ENCODE results near the gene HNF4A. TPM values are rescaled to one million over a fixed set of nuclear protein-coding genes. Genes with fewer than 3 reads are reported as not detected.

Gene HNF4A
- total and polyA plus RNA-seq, 8 donors, result 7.4 to 29.2 (median 22.2) TPM

- H3K9me3 ChIP-seq, result no peaks in the 10 kb centered on the region
- intact Hi-C loops (cut with DNase I), result no loop called here
- no peak overlapping the region for H3K4me3 ChIP-seq
- TF ChIP-seq CTCF (IDR thresholded peaks at IDR 0.05), result no peak
- H3K4me1 ChIP-seq, result peaks cover 0 to 20% (median 10%) of the 10 kb centered on the region in 3 donors
- no peaks in the 10 kb centered on the region for H3K36me3 ChIP-seq
- no peak for ATAC-seq
- no peak overlapping the region for H3K27ac ChIP-seq
- DNase-seq, result no peak
- FAIRE-seq, result no peak
- no peaks in the 10 kb centered on the region for H3K27me3 ChIP-seq
Measured at GRCh38 chr20:44360221-44360620, 4.7 kb downstream of the HNF4A start.

GRCh38 chr20:44361021-44361420 is 5.5 kb downstream of the HNF4A start:
- TF ChIP-seq CTCF (IDR thresholded peaks at IDR 0.05), result no peak
- H3K36me3 ChIP-seq, result no peaks in the 10 kb centered on the region
- ATAC-seq, result no peak
- H3K9me3 ChIP-seq, result no peaks in the 10 kb centered on the region
- H3K27ac ChIP-seq, result no peak overlapping the region
- no peaks in the 10 kb centered on the region for H3K27me3 ChIP-seq
- FAIRE-seq, result no peak
- WGBS, 2 donors, result 53 to 69% methylated on average over 3 of the region's 3 CpGs
- no peak overlapping the region for H3K4me3 ChIP-seq
- DNase-seq, result no peak
- peaks cover 0 to 20% (median 10%) of the 10 kb centered on the region in 3 donors for H3K4me1 ChIP-seq
- intact Hi-C loops (cut with DNase I), result no loop called here

- no peak for TF ChIP-seq CTCF (IDR thresholded peaks at IDR 0.05)
- peak in 2 of 4 donors; percentile 17 to 47 for ATAC-seq
- Histone ChIP-seq H3K4me3 (no peak overlapping the region), H3K36me3 (no peaks in the 10 kb centered on the region), H3K27me3 (no peaks in the 10 kb centered on the region), H3K27ac (no peak overlapping the region), H3K9me3 (no peaks in the 10 kb centered on the region), H3K4me1 (peaks cover 0 to 12% (median under 1%) of the 10 kb centered on the region in 3 donors)
- intact Hi-C loops (cut with DNase I), result no loop called here
- FAIRE-seq, result no peak
- DNase-seq, result no peak
- WGBS, 2 donors, result 47% methylated on average over 4 of the region's 4 CpGs
Measured at GRCh38 chr20:44362466-44362940, 7.0 kb downstream of the HNF4A start.

GRCh38 chr20:44364068-44364467 is 8.6 kb downstream of the HNF4A start:
- no peak for FAIRE-seq
- 91 to 95% methylated on average over 4 of the region's 4 CpGs for WGBS, 2 donors
- Histone ChIP-seq H3K27me3 (no peaks in the 10 kb centered on the region), H3K9me3 (no peaks in the 10 kb centered on the region), H3K4me1 (no peaks in the 10 kb centered on the region), H3K27ac (no peak overlapping the region), H3K36me3 (no peaks in the 10 kb centered on the region), H3K4me3 (no peak overlapping the region)
- intact Hi-C loops (cut with DNase I), result no loop called here
- TF ChIP-seq CTCF (IDR thresholded peaks at IDR 0.05), result no peak
- ATAC-seq, result no peak
- DNase-seq, result no peak

- no peaks in the 10 kb centered on the region for H3K36me3 ChIP-seq
- 93 to 95% methylated on average over 6 of the region's 6 CpGs for WGBS, 2 donors
- ATAC-seq (no peak), FAIRE-seq (no peak), DNase-seq (no peak)
- no peaks in the 10 kb centered on the region for H3K9me3 ChIP-seq
- H3K4me1 ChIP-seq, result peaks cover 0 to under 1% (median 0%) of the 10 kb centered on the region in 3 donors
- no peak for TF ChIP-seq CTCF (IDR thresholded peaks at IDR 0.05)
- H3K4me3 ChIP-seq, result no peak overlapping the region
- no peaks in the 10 kb centered on the region for H3K27me3 ChIP-seq
- intact Hi-C loops (cut with DNase I), result no loop called here
- no peak overlapping the region for H3K27ac ChIP-seq
Measured at GRCh38 chr20:44364780-44365179, 9.3 kb downstream of the HNF4A start.
